Superior temporal gyrus (tissue), 1 donor: ENCODE results near the gene POLG2.
"Not testable (repeated sequence)": the region's sequence is repeated elsewhere in the genome, so short reads cannot be mapped to it uniquely, and the experiment has no call there.

ENCODE experiments used
- DNase-seq: peaks from one replicate; pipeline ENCODE4 v3.0.0-alpha.2; 2016; ENCODE audit errors: extremely low spot score

POLG2 gene

GRCh38 chr17:64484380-64484779 lies 12.5 kb downstream of the POLG2 start:
- no peak for DNase-seq

GRCh38 chr17:64480951-64481350 lies 15.9 kb downstream of the POLG2 start:
- no peak for DNase-seq

GRCh38 chr17:64477849-64478248 lies 19.0 kb downstream of the POLG2 start:
- no peak for DNase-seq

DNA sequence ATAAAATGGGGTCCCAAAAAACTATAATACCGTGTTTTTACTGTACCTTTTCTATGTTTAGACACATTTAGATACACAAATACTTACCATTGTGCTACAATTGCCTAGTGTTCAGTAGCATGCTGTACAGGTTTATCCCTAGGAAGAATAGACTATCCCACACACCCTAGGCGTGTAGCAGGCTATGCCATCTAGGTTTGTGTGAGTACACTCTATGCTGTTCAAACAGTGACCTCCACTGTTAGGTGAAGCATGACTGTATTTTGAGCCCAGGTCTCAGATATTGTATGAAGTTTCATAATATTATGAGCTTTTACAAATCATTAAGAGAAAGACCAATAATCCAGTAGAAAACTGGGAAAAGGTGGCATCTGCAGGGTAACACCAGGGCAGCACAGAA lies 24.3 kb downstream of the POLG2 start:
- no peak for DNase-seq

DNA sequence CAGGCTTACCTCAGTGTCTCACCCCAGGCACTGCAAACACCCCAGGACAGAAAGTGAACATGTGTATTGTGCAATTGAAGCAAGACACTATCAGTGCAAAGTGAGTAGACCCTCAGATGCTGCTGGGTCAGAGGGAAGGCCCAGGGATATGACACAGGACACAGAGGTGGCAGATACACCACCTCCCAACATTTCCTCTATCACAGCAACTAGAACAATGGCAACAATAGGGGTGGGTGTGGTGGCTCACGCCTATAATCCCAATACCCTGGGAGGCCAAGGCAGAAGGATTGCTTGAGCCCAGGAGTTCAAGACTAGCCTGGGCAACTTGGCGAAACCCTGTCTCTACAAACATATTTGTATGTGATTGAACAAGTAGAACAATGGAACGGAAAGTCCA lies 25.4 kb downstream of the POLG2 start:
- DNase-seq, result no peak

DNA sequence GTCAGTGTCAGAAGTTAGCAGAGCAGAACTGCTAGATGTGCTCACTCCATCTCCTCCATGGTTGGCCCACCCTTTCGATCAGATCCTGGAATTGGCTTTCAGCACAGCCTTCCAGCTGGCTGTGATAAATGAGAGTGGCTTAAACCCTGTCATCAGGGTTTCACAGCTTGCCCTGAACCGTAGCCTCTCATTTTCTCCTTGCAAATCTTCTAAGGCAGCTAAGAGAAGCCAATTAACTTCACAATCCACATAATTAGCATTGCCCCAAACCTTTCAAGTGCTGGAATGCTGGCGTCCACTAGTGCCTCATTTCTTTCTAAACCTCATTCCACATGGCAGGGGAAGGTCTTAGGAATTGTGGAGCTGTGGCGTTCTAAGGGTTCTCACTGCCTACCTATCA lies 26.2 kb downstream of the POLG2 start:
- DNase-seq, result no peak

GRCh38 chr17:64466834-64467233 lies 30.0 kb downstream of the POLG2 start:
- not testable (repeated sequence) for DNase-seq

GRCh38 chr17:64466019-64466735 lies 30.7 kb downstream of the POLG2 start:
- no peak for DNase-seq

- no peak for DNase-seq
These were observed 35.1 kb downstream of the POLG2 start for GRCh38 chr17:64461788-64462187.

DNA sequence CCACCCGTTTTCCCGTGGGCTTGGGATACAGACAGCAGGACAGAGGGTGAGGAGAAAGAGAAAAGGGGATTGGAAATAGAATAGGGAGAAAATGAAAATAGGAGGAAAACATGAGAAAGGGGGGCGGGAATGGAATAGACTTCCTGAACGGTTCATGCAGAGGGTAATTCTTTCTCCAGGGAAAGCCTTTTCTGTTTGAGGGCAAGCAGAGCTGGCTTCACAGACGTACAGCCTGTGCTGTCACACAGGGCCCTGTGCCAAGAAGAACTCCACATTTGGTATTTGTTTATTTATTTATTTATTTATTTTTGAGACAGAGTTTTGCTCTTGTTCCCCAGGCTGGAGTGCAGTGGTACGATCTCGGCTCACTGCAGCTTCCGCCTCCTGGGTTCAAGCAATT lies 35.9 kb downstream of the POLG2 start:
- DNase-seq, result no peak

GRCh38 chr17:64459818-64460217 lies 37.0 kb downstream of the POLG2 start:
- DNase-seq, result not testable (repeated sequence)

- no peak for DNase-seq
These were observed 37.5 kb downstream of the POLG2 start for GRCh38 chr17:64459284-64459747.

DNA sequence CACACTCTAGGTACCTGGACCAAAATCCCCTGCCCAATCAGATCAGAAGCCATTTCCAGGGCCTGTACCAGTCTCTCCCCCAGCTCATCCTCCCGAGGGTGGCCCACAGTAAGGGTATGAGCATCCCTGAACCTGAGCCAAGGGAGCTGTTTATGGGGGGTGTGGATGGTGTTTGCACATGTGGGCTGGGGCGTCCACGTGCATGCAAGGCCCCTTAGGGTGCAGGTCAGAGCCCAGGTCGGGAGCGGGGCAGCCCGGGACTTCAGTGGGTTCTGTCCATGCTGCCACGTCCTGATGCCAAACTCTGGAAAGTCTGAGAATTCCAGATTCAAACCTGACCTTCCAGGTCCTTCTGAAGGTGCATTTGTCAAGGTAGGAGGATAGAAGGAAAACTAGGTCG lies 38.1 kb downstream of the POLG2 start:
- DNase-seq, result no peak

GRCh38 chr17:64457156-64457555 lies 39.7 kb downstream of the POLG2 start:
- DNase-seq, result no peak

- DNase-seq, result no peak
These were observed 40.6 kb downstream of the POLG2 start for GRCh38 chr17:64455993-64456885.

- no peak for DNase-seq
These were observed 47.3 kb downstream of the POLG2 start for GRCh38 chr17:64449545-64449944.

DNA sequence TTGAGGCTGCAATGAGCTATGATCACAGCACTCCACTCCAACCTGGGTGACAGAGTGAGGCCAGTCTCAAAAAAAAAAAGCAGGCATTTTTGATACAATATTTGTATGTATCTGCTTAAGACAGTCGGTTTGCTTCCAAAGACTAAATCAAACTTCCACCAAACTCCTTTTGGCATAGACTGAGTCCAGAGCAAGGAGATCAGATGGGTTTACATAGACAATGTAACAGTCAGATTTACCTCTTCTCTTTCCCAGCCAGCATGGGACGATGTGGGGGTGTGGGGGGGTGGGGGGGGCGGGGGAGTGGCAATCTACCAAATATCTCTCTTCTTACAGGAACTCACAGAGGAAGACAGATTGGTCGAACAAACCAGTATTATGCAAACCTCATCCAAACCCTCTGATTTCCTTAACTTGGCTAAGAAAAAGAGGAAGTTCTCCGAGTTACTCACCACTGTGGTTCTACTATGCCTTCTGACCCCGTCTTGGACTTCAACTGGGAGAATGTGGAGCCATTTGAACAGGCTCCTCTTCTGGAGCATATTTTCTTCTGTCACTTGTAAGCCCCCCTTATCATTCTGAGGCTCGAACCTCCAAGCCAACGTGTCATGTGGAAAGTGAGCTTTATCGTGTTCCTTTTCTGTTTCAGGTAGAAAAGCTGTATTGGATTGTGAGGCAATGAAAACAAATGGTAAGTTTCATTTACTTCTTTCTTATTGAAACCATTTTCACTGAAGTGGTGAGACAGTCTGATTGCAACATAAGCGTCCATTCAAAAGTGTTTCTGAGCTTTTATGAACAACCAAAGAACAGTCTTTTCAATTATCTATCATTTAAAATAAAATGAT lies 48.0 kb downstream of the POLG2 start, which contains the start of gene MILR1:
Gene MILR1, plus strand, starts transcription at position 451 of the 848 bp plus-strand sequence. Its CDS starts 54 bp downstream, at position 505.
- peak; percentile 22 for DNase-seq

DNA sequence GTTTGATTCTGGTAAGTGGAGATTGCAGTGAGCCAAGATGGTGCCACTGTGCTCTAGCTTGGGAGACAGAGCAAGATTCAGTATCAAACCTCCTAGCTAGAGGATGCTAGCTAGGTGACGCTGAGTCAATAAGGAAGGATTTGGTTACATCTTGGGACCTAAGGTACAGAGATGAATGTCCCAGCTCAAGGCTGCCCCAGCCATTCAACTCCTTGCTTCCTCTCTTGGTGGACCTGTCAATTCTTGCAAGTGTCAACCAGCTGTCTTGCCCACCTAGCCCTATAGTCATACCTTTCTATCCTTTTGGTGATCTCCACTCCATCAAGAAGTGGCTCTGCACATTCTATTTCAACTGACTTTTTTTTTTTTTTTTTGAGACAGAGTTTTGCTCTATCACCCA lies 49.3 kb downstream of the POLG2 start:
- DNase-seq, result no peak

DNA sequence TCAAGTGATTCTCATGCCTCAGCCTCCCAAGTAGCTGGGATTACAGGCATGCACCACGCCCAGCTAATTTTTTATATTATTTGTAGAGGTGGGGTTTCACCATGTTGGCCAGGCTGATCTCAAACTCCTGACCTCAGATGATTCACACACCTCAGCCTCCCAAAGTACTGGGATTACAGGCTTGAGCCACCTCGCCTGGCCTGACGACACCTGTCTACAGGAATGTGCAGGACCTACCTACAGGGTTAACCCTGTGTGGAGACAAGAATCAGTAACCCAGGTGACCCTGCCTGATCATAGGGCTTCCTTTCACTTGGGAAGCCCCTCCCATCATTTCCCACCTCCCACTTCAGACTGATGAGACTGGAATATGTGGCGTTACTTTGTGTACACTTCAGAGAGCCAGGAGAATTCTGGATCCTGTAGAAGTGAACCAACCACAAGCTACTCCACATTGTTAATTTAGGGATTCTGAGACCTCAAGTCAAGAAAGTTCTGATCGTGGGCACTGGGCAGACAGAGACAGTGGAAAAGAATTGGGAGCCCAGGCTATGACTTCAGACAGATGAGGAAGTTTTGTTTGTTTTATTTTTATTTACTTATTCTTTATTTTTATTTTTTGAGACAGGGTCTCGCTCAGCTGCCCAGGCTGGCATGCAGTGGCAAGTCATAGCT lies 53.6 kb downstream of the POLG2 start:
- DNase-seq, result no peak

- no peak for DNase-seq
These were observed 54.3 kb downstream of the POLG2 start for GRCh38 chr17:64442541-64442971.
